Upper lobe of right lung (tissue), 1 donor: Measurements from ENCODE around the gene PCDHGB5. TPM values are rescaled to one million over a fixed set of nuclear protein-coding genes. Genes with fewer than 3 reads are reported as not detected.
A peak's percentile ranks its signal among the peaks of the same experiment; 100 is the strongest.
"Not testable (repeated sequence)": the region's sequence is repeated elsewhere in the genome, so short reads cannot be mapped to it uniquely, and the experiment has no call there.

Experiments used
- ATAC-seq: fragments of 200-7000 bp; cut with Tn5 transposase; one replicate; pipeline ENCODE4 v1.9.1; 2020; ENCODE audit warnings: mild to moderate bottlenecking, moderate library complexity
- DNase-seq: peaks from one replicate; pipeline ENCODE4 v3.0.0-alpha.2; 2020
- H3K27ac ChIP-seq: fragments of 200-600 bp; one replicate; pipeline ENCODE4 v1.8.0; 2022
- H3K27me3 ChIP-seq: fragments of 200-600 bp; one replicate; pipeline ENCODE4 v1.8.0; 2022; ENCODE audit warnings: mild to moderate bottlenecking
- H3K36me3 ChIP-seq: fragments of 200-600 bp; one replicate; pipeline ENCODE4 v1.8.0; 2022
- H3K4me1 ChIP-seq: fragments of 200-600 bp; one replicate; pipeline ENCODE4 v1.8.0; 2022
- H3K4me3 ChIP-seq: fragments of 200-600 bp; one replicate; pipeline ENCODE4 v1.8.0; 2022; ENCODE audit warnings: mild to moderate bottlenecking
- H3K9me3 ChIP-seq: fragments of 200-600 bp; one replicate; pipeline ENCODE4 v1.8.0; 2022
- CTCF ChIP-seq: fragments of 200-600 bp; IDR thresholded peaks from one replicate; pipeline ENCODE4 v1.8.0; 2022; ENCODE audit warnings: antibody characterized with exemption
- intact Hi-C: fragments of 100-400 bp; cut with DNase I; formaldehyde crosslinking; loops from one replicate; pipeline ENCODE4 v1.11.0; 2022
- total RNA-seq: library from RNA; stranded (reverse); fragmentation: NEBNext Ultra II Directional; extraction: Animal tissue kit (Norgen Biotek cat#: 25700); gene quantifications from one replicate; pipeline ENCODE4 v1.2.1, GENCODE V29; 2021
- donor health status: DM: no; HTN: yes; CAD: no; lungs with severe emphysema.

Gene PCDHGB5
- total RNA-seq, 1 donor from 2014 or later, result 11.0 TPM

GRCh38 chr5:141384471-141385267 lies 13.1 kb upstream of the PCDHGB5 start:
- no peak for TF ChIP-seq CTCF
- Histone ChIP-seq H3K27ac (no peak overlapping the region), H3K27me3 (peaks cover 11% of the 10 kb centered on the region), H3K9me3 (peaks cover 24% of the 10 kb centered on the region), H3K4me1 (no peaks in the 10 kb centered on the region), H3K4me3 (no peak overlapping the region), H3K36me3 (no peaks in the 10 kb centered on the region)
- ATAC-seq (no peak), DNase-seq (no peak)
- intact Hi-C loops, result no loop called here

GRCh38 chr5:141387557-141388311 lies 10.0 kb upstream of the PCDHGB5 start, which contains the start of gene PCDHGB4:
PCDHGB4 (plus strand) TSS chr5:141387698; CDS start chr5:141387885, 187 bp downstream.
- H3K27ac ChIP-seq, H3K36me3 ChIP-seq, H3K27me3 ChIP-seq, H3K4me3 ChIP-seq, H3K4me1 ChIP-seq, intact Hi-C loops: not testable (repeated sequence)
- DNase-seq (peak; percentile 74), ATAC-seq (peak; percentile 92)
- peak; percentile 42 for TF ChIP-seq CTCF
- peaks cover 31% of the 10 kb centered on the region for H3K9me3 ChIP-seq

GRCh38 chr5:141388661-141389060 lies 9.1 kb upstream of the PCDHGB5 start:
- Histone ChIP-seq H3K27me3 (peaks cover 10% of the 10 kb centered on the region), H3K9me3 (peaks cover 40% of the 10 kb centered on the region), H3K4me3 (no peak overlapping the region), H3K4me1 (no peaks in the 10 kb centered on the region), H3K27ac (no peak overlapping the region), H3K36me3 (no peaks in the 10 kb centered on the region)
- no peak for DNase-seq
- ATAC-seq, result no peak
- TF ChIP-seq CTCF, result no peak
- intact Hi-C loops, result no loop called here

GRCh38 chr5:141389153-141390042 lies 8.3 kb upstream of the PCDHGB5 start:
- intact Hi-C loops, result no loop called here
- DNase-seq (no peak), ATAC-seq (no peak)
- Histone ChIP-seq H3K9me3 (peaks cover 39% of the 10 kb centered on the region), H3K27me3 (peaks cover 16% of the 10 kb centered on the region), H3K36me3 (no peaks in the 10 kb centered on the region), H3K4me1 (no peaks in the 10 kb centered on the region), H3K4me3 (no peak overlapping the region), H3K27ac (no peak overlapping the region)
- no peak for TF ChIP-seq CTCF

GRCh38 chr5:141392429-141393198 lies 5.1 kb upstream of the PCDHGB5 start, which contains the start of gene PCDHGA8:
PCDHGA8 (plus strand) TSS chr5:141392633; CDS start chr5:141392814, 181 bp downstream.
- no peak for DNase-seq
- no peak for ATAC-seq
- no peaks in the 10 kb centered on the region for H3K36me3 ChIP-seq
- H3K4me1 ChIP-seq, result no peaks in the 10 kb centered on the region
- H3K4me3 ChIP-seq, result no peak within 1 kb of the TSS
- intact Hi-C loops, result no loop called here
- H3K27me3 ChIP-seq, result peaks cover 16% of the 10 kb centered on the region
- peaks cover 36% of the 10 kb centered on the region for H3K9me3 ChIP-seq
- peak; percentile 12 for TF ChIP-seq CTCF
- no peak within 1 kb of the TSS for H3K27ac ChIP-seq
